Coronary artery (tissue), 2 donors: ENCODE measurements around the gene CORT.

Source experiments
- DNase-seq: peaks from one replicate; pipeline ENCODE4 v3.0.0-alpha.2; 2017; ENCODE audit warnings: low spot score
- H3K27ac ChIP-seq, 2 donors: fragments of 200-600 bp; sonication (generic); one replicate each; pipeline ENCODE4 v1.5.1; 2016 to 2019
- H3K4me3 ChIP-seq: fragments of 200-600 bp; sonication (generic); 2 replicates; pipeline ENCODE4 v1.5.1; 2016; ENCODE audit warnings: mild to moderate bottlenecking, moderate library complexity
- TF ChIP-seq, protein P1 (sequence below): fragments of 200-600 bp; sonication (generic); IDR thresholded peaks from one replicate; pipeline ENCODE4 v1.5.1; 2019; ENCODE audit warnings: antibody characterized with exemption

CORT gene

GRCh38 chr1:10479296-10479695 lies 29.5 kb downstream of the CORT start:
- no peak overlapping the region for H3K4me3 ChIP-seq
- no peak overlapping the region for H3K27ac ChIP-seq
- no peak for DNase-seq
- TF ChIP-seq, protein P1, sequence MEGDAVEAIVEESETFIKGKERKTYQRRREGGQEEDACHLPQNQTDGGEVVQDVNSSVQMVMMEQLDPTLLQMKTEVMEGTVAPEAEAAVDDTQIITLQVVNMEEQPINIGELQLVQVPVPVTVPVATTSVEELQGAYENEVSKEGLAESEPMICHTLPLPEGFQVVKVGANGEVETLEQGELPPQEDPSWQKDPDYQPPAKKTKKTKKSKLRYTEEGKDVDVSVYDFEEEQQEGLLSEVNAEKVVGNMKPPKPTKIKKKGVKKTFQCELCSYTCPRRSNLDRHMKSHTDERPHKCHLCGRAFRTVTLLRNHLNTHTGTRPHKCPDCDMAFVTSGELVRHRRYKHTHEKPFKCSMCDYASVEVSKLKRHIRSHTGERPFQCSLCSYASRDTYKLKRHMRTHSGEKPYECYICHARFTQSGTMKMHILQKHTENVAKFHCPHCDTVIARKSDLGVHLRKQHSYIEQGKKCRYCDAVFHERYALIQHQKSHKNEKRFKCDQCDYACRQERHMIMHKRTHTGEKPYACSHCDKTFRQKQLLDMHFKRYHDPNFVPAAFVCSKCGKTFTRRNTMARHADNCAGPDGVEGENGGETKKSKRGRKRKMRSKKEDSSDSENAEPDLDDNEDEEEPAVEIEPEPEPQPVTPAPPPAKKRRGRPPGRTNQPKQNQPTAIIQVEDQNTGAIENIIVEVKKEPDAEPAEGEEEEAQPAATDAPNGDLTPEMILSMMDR, result no peak

- no peak overlapping the region for H3K27ac ChIP-seq
- TF ChIP-seq, protein P1, result no peak
- no peak for DNase-seq
- H3K4me3 ChIP-seq, result no peak overlapping the region
Observed at GRCh38 chr1:10480614-10481013, 30.8 kb downstream of the CORT start.

- no peak for DNase-seq
- Histone ChIP-seq H3K27ac (no peak overlapping the region), H3K4me3 (no peak overlapping the region)
- TF ChIP-seq, protein P1, result no peak
Observed at GRCh38 chr1:10484521-10484920, 34.7 kb downstream of the CORT start.

- H3K4me3 ChIP-seq, result no peak overlapping the region
- TF ChIP-seq, protein P1, result no peak
- DNase-seq, result no peak
- H3K27ac ChIP-seq, result no peak overlapping the region
Observed at GRCh38 chr1:10489291-10490055, 39.6 kb downstream of the CORT start.

GRCh38 chr1:10490286-10490970 lies 40.6 kb downstream of the CORT start:
- Histone ChIP-seq H3K27ac (no peak overlapping the region), H3K4me3 (no peak overlapping the region)
- DNase-seq, result no peak
- TF ChIP-seq, protein P1, result no peak

DNA sequence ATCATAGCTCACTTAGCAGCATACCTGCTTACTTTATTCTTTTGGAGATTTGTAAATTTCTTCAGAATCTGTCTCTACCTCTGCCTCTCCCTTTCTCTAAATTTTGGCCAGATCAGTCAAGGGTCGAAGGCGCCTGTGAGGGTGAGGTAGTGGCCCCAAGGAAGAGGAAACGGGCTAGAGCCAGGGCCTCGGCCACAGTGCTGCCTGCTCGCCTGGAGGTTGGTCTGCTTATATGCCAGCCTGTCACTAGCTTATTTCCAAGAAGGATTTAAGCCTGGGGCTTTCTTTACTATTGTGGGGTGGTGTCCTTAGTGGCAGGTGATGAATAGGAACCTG lies 44.6 kb downstream of the CORT start:
- Histone ChIP-seq H3K27ac (no peak overlapping the region), H3K4me3 (no peak overlapping the region)
- TF ChIP-seq, protein P1, result no peak
- DNase-seq, result no peak
